ENCODE measurements around the gene OR4S1.
"Not testable (repeated sequence)": the region's sequence is repeated elsewhere in the genome, so short reads cannot be mapped to it uniquely, and the experiment has no call there.

OR4S1 gene

GRCh38 chr11:48305923-48306322 is at the start of gene OR4S1:
Gene OR4S1, plus strand, starts transcription at chr11:48306223. Its CDS starts 0 bp downstream, at chr11:48306223.
- DNase-seq = no peak

GRCh38 chr11:48261600-48261999 is 44.4 kb upstream of the OR4S1 start:
- DNase-seq (no peak), ATAC-seq (no peak)
- Mint-ChIP-seq H3K27ac (no peak overlapping the region), H3K9me3 (no peaks in the 10 kb centered on the region), H3K4me1 (no peaks in the 10 kb centered on the region), H3K4me3 (no peak overlapping the region), H3K27me3 (peaks cover 5% of the 10 kb centered on the region), H3K36me3 (ENCODE audit: low read depth) (no peaks in the 10 kb centered on the region)

More at GRCh38 chr11:48305923-48306322, at the start of gene OR4S1:
- Mint-ChIP-seq H3K4me3 (no peak within 1 kb of the TSS), H3K36me3 (ENCODE audit: low read depth) (no peaks in the 10 kb centered on the region), H3K4me1 (peaks cover 1% of the 10 kb centered on the region), H3K9me3 (no peaks in the 10 kb centered on the region), H3K27ac (no peak within 1 kb of the TSS), H3K27me3 (peaks cover 2% of the 10 kb centered on the region)
- no peak for ATAC-seq

- no peak within 1 kb of the TSS for H3K27ac Mint-ChIP-seq
- peaks cover 4% of the 10 kb centered on the region for H3K27me3 Mint-ChIP-seq
- H3K9me3 Mint-ChIP-seq = no peaks in the 10 kb centered on the region
- DNase-seq (no peak), ATAC-seq (no peak)
- no peaks in the 10 kb centered on the region for H3K4me1 Mint-ChIP-seq
- no peak within 1 kb of the TSS for H3K4me3 Mint-ChIP-seq
- H3K36me3 Mint-ChIP-seq (ENCODE audit: low read depth) = no peaks in the 10 kb centered on the region
Observed at GRCh38 chr11:48263423-48263911, 42.6 kb upstream of the OR4S1 start, which contains the start of gene OR4X1. Gene OR4X1, plus strand, starts transcription at chr11:48263861. Its CDS starts 0 bp downstream, at chr11:48263861.

- H3K27ac Mint-ChIP-seq = no peak overlapping the region
- H3K4me1 Mint-ChIP-seq = no peaks in the 10 kb centered on the region
- H3K9me3 Mint-ChIP-seq = no peaks in the 10 kb centered on the region
- H3K27me3 Mint-ChIP-seq = peaks cover 3% of the 10 kb centered on the region
- DNase-seq = no peak
- H3K36me3 Mint-ChIP-seq (ENCODE audit: low read depth) = no peaks in the 10 kb centered on the region
- no peak for ATAC-seq
- no peak overlapping the region for H3K4me3 Mint-ChIP-seq
Observed at GRCh38 chr11:48270621-48271020, 35.4 kb upstream of the OR4S1 start.

GRCh38 chr11:48272606-48273005 is 33.4 kb upstream of the OR4S1 start:
- H3K4me3 Mint-ChIP-seq = no peak overlapping the region
- no peaks in the 10 kb centered on the region for H3K9me3 Mint-ChIP-seq
- H3K36me3 Mint-ChIP-seq (ENCODE audit: low read depth) = no peaks in the 10 kb centered on the region
- peaks cover 3% of the 10 kb centered on the region for H3K27me3 Mint-ChIP-seq
- no peak for DNase-seq
- no peak overlapping the region for H3K27ac Mint-ChIP-seq
- no peaks in the 10 kb centered on the region for H3K4me1 Mint-ChIP-seq
- no peak for ATAC-seq

GRCh38 chr11:48307760-48308386 is 1.9 kb downstream of the OR4S1 start:
- Mint-ChIP-seq H3K27ac (no peak overlapping the region), H3K4me3 (no peak overlapping the region), H3K36me3 (ENCODE audit: low read depth) (no peaks in the 10 kb centered on the region), H3K27me3 (peaks cover 2% of the 10 kb centered on the region), H3K4me1 (peaks cover 1% of the 10 kb centered on the region), H3K9me3 (no peaks in the 10 kb centered on the region)
- ATAC-seq (no peak), DNase-seq (peak; percentile 77)

- Mint-ChIP-seq H3K9me3 (peaks cover 14% of the 10 kb centered on the region), H3K27ac (peak overlapping the region; percentile 37)
- not testable (repeated sequence) for H3K4me1 Mint-ChIP-seq; H3K36me3 Mint-ChIP-seq (ENCODE audit: low read depth); H3K27me3 Mint-ChIP-seq; ATAC-seq; H3K4me3 Mint-ChIP-seq; DNase-seq
Observed at GRCh38 chr11:48313590-48313989, 7.6 kb downstream of the OR4S1 start.

GRCh38 chr11:48319813-48320212 is 13.8 kb downstream of the OR4S1 start:
- not testable (repeated sequence) for H3K27ac Mint-ChIP-seq; H3K4me1 Mint-ChIP-seq; H3K4me3 Mint-ChIP-seq; H3K9me3 Mint-ChIP-seq; H3K36me3 Mint-ChIP-seq (ENCODE audit: low read depth); H3K27me3 Mint-ChIP-seq; DNase-seq; ATAC-seq

GRCh38 chr11:48324620-48325019 is 18.6 kb downstream of the OR4S1 start, which contains the start of gene OR4C3:
Gene OR4C3, plus strand, starts transcription at chr11:48324920. Its CDS starts 102 bp downstream, at chr11:48325022.
- not testable (repeated sequence) for H3K36me3 Mint-ChIP-seq (ENCODE audit: low read depth); ATAC-seq; H3K27me3 Mint-ChIP-seq; H3K4me1 Mint-ChIP-seq; H3K27ac Mint-ChIP-seq; H3K4me3 Mint-ChIP-seq; H3K9me3 Mint-ChIP-seq; DNase-seq

GRCh38 chr11:48341466-48341865 is 35.4 kb downstream of the OR4S1 start:
- ATAC-seq = no peak
- H3K36me3 Mint-ChIP-seq (ENCODE audit: low read depth) = peaks cover 1% of the 10 kb centered on the region
- H3K27me3 Mint-ChIP-seq = no peaks in the 10 kb centered on the region
- peaks cover 20% of the 10 kb centered on the region for H3K4me1 Mint-ChIP-seq
- no peak for DNase-seq
- H3K27ac Mint-ChIP-seq = no peak overlapping the region
- H3K9me3 Mint-ChIP-seq = peaks cover 16% of the 10 kb centered on the region
- no peak overlapping the region for H3K4me3 Mint-ChIP-seq

GRCh38 chr11:48342505-48342904 is 36.5 kb downstream of the OR4S1 start:
- not testable (repeated sequence) for H3K27me3 Mint-ChIP-seq; H3K27ac Mint-ChIP-seq; H3K4me3 Mint-ChIP-seq; H3K36me3 Mint-ChIP-seq (ENCODE audit: low read depth); ATAC-seq; DNase-seq
- Mint-ChIP-seq H3K4me1 (peaks cover 24% of the 10 kb centered on the region), H3K9me3 (peaks cover 16% of the 10 kb centered on the region)

GRCh38 chr11:48346286-48346685 is 40.3 kb downstream of the OR4S1 start:
- not testable (repeated sequence) for H3K27me3 Mint-ChIP-seq; DNase-seq; ATAC-seq; H3K27ac Mint-ChIP-seq; H3K36me3 Mint-ChIP-seq (ENCODE audit: low read depth); H3K4me3 Mint-ChIP-seq
- peaks cover 16% of the 10 kb centered on the region for H3K9me3 Mint-ChIP-seq
- H3K4me1 Mint-ChIP-seq = peaks cover 22% of the 10 kb centered on the region

GRCh38 chr11:48354013-48354412 is 48.0 kb downstream of the OR4S1 start:
- Mint-ChIP-seq H3K9me3 (peaks cover 8% of the 10 kb centered on the region), H3K4me3 (no peak overlapping the region), H3K4me1 (no peaks in the 10 kb centered on the region), H3K27me3 (no peaks in the 10 kb centered on the region), H3K27ac (no peak overlapping the region), H3K36me3 (ENCODE audit: low read depth) (no peaks in the 10 kb centered on the region)
- DNase-seq (no peak), ATAC-seq (no peak)

- Mint-ChIP-seq H3K4me3 (no peak overlapping the region), H3K36me3 (ENCODE audit: low read depth) (no peaks in the 10 kb centered on the region), H3K27me3 (no peaks in the 10 kb centered on the region), H3K27ac (no peak overlapping the region), H3K4me1 (no peaks in the 10 kb centered on the region), H3K9me3 (peaks cover 9% of the 10 kb centered on the region)
- ATAC-seq (no peak), DNase-seq (no peak)
Observed at GRCh38 chr11:48354677-48355076, 48.7 kb downstream of the OR4S1 start.
